PC-3 (cell line): ENCODE measurements around the gene STUM. TPM values are rescaled to one million over a fixed set of nuclear protein-coding genes. Genes with fewer than 3 reads are reported as not detected.

ENCODE experiments used
- ATAC-seq: fragments of 200-7000 bp; cut with Tn5 transposase; 2 replicates; pipeline ENCODE4 v1.9.1; 2020; ENCODE audit warnings: mild to moderate bottlenecking, moderate library complexity
- BruUV-seq: library from RNA; stranded (reverse); fragments of 400-500 nt; replicated peaks from 2 replicates; lab custom pipeline; 2021; lab: Mats Ljungman, UMichigan
- CTCF ChIA-PET: fragments of 300-600 bp; sonication (Branson Sonifier 250); formaldehyde crosslinking; loops from one replicate; lab custom pipeline; 2022; ENCODE audit warnings: antibody characterized with exemption; lab: Charles Lee
- POLR2A ChIA-PET: fragments of 300-600 bp; sonication (Branson Sonifier 250); formaldehyde crosslinking; loops from one replicate; lab custom pipeline; 2022; ENCODE audit warnings: antibody characterized with exemption; ENCODE audit not compliant: unreplicated experiment; lab: Charles Lee
- DNase-seq: peaks from one replicate; pipeline ENCODE4 v3.0.0-alpha.2; 2015
- H2AFZ ChIP-seq: fragments of 300-600 bp; sonication (generic); 2 replicates; pipeline ENCODE4 v1.6.0; 2016; ENCODE audit warnings: antibody characterized with exemption, low read length
- H3F3A ChIP-seq: fragments of 300-600 bp; sonication (generic); one replicate; pipeline ENCODE4 v1.6.0; 2017; ENCODE audit warnings: antibody characterized with exemption, low read length, control low read depth, mild to moderate bottlenecking; ENCODE audit not compliant: unreplicated experiment
- H3K27ac ChIP-seq: fragments of 300-600 bp; sonication (generic); 2 replicates; pipeline ENCODE4 v1.5.1; 2016; ENCODE audit warnings: mild to moderate bottlenecking, low read length
- H3K27me3 ChIP-seq: fragments of 300-600 bp; sonication (generic); 2 replicates; pipeline ENCODE4 v1.6.1; 2016; ENCODE audit warnings: low read length, mixed read lengths
- H3K36me3 ChIP-seq: fragments of 300-600 bp; sonication (generic); 2 replicates; pipeline ENCODE4 v1.6.1; 2016; ENCODE audit warnings: low read depth, mixed run types, low read length, mixed read lengths
- H3K4me1 ChIP-seq: fragments of 300-600 bp; sonication (generic); 2 replicates; pipeline ENCODE4 v1.5.1; 2016; ENCODE audit warnings: low read length; ENCODE audit not compliant: insufficient read depth
- H3K4me2 ChIP-seq: fragments of 300-600 bp; sonication (generic); 2 replicates; pipeline ENCODE4 v1.6.0; 2016; ENCODE audit warnings: low read length
- H3K4me3 ChIP-seq: fragments of 300-600 bp; sonication (generic); 2 replicates; pipeline ENCODE4 v1.5.1; 2016; ENCODE audit warnings: mild to moderate bottlenecking, low read length, mixed read lengths
- H3K79me2 ChIP-seq: fragments of 300-600 bp; sonication (generic); 2 replicates; pipeline ENCODE4 v1.6.1; 2017; ENCODE audit warnings: low read length, mixed read lengths
- H3K9ac ChIP-seq: fragments of 300-600 bp; sonication (generic); 2 replicates; pipeline ENCODE4 v1.6.0; 2016; ENCODE audit warnings: mild to moderate bottlenecking, low read length
- H3K9me2 ChIP-seq: fragments of 300-600 bp; sonication (generic); replicated peaks from 2 replicates; pipeline ENCODE4 v1.6.1; 2016; ENCODE audit warnings: mixed run types, low read length, mixed read lengths
- H3K9me3 ChIP-seq: fragments of 300-600 bp; sonication (generic); 2 replicates; pipeline ENCODE4 v1.6.1; 2016; ENCODE audit warnings: low read length, mixed read lengths
- H4K20me1 ChIP-seq: fragments of 300-600 bp; sonication (generic); 2 replicates; pipeline ENCODE4 v1.6.1; 2016; ENCODE audit warnings: low read length, mixed read lengths
- CTCF ChIP-seq: fragments of 300-600 bp; sonication (generic); conservative IDR thresholded peaks from 2 replicates; pipeline ENCODE4 v1.5.1; 2017; ENCODE audit warnings: antibody characterized with exemption, low read depth, mild to moderate bottlenecking, low read length
- EZH2 ChIP-seq: fragments of 300-600 bp; sonication (generic); IDR thresholded peaks from one replicate; pipeline ENCODE4 v1.6.1; 2017; ENCODE audit warnings: antibody characterized with exemption, mild to moderate bottlenecking, low read length; ENCODE audit not compliant: unreplicated experiment
- EZH2phosphoT487 ChIP-seq: fragments of 300-600 bp; sonication (generic); IDR thresholded peaks from 2 replicates; pipeline ENCODE4 v1.6.1; 2018; ENCODE audit warnings: mild to moderate bottlenecking, antibody characterized with exemption, low read length, borderline replicate concordance
- intact Hi-C: fragments of 100-400 bp; cut with micrococcal nuclease; formaldehyde crosslinking; loops from 2 replicates; pipeline ENCODE4 v1.9.0; 2023
- total RNA-seq: library from RNA; depleted of rRNA; stranded (reverse); fragments of >200 nt; gene quantifications from 2 replicates; pipeline ENCODE4 v1.2.3, GENCODE V29; 2014

STUM gene
- total RNA-seq, 1 experiment from 2014 or later: 0.58 TPM

GRCh38 chr1:226562989-226563388 lies 14.4 kb downstream of the STUM start:
- CTCF ChIA-PET: no interaction called here

GRCh38 chr1:226563666-226564065 lies 15.1 kb downstream of the STUM start:
- TF ChIP-seq EZH2phosphoT487 (no peak), CTCF (no peak), EZH2 (no peak)
- POLR2A ChIA-PET: no interaction called here
- Histone ChIP-seq H3K4me3 (no peak overlapping the region), H3K9me3 (no peaks in the 10 kb centered on the region), H3K9ac (no peak overlapping the region), H2AFZ (no peak overlapping the region), H3K36me3 (no peaks in the 10 kb centered on the region), H3F3A (no peaks in the 10 kb centered on the region), H4K20me1 (no peaks in the 10 kb centered on the region), H3K79me2 (no peaks in the 10 kb centered on the region), H3K9me2 (no peaks in the 10 kb centered on the region), H3K27ac (no peak overlapping the region), H3K27me3 (peaks cover 57% of the 10 kb centered on the region), H3K4me1 (no peaks in the 10 kb centered on the region), H3K4me2 (no peak overlapping the region)
- CTCF ChIA-PET: no interaction called here
- DNase-seq (no peak), ATAC-seq (no peak)
- no TSS peak for BruUV-seq
- intact Hi-C loops: no loop called here

More at GRCh38 chr1:226562989-226563388, 14.4 kb downstream of the STUM start:
- H3K4me2 ChIP-seq: no peak overlapping the region
- no peaks in the 10 kb centered on the region for H3K4me1 ChIP-seq
- DNase-seq (no peak), ATAC-seq (no peak)
- H4K20me1 ChIP-seq: no peaks in the 10 kb centered on the region
- TF ChIP-seq CTCF (no peak), EZH2phosphoT487 (no peak), EZH2 (no peak)
- peaks cover 61% of the 10 kb centered on the region for H3K27me3 ChIP-seq
- POLR2A ChIA-PET: no interaction called here
- no peaks in the 10 kb centered on the region for H3K36me3 ChIP-seq
- BruUV-seq: no TSS peak
- no peak overlapping the region for H3K27ac ChIP-seq
- intact Hi-C loops: no loop called here
- no peaks in the 10 kb centered on the region for H3K9me2 ChIP-seq
- no peaks in the 10 kb centered on the region for H3K9me3 ChIP-seq
- H2AFZ ChIP-seq: no peak overlapping the region
- no peak overlapping the region for H3K9ac ChIP-seq
- H3K79me2 ChIP-seq: no peaks in the 10 kb centered on the region
- no peaks in the 10 kb centered on the region for H3F3A ChIP-seq
- no peak overlapping the region for H3K4me3 ChIP-seq

GRCh38 chr1:226565476-226565875 lies 16.9 kb downstream of the STUM start:
- H4K20me1 ChIP-seq: no peaks in the 10 kb centered on the region
- H3K4me3 ChIP-seq: no peak overlapping the region
- ChIA-PET POLR2A (no interaction called here), CTCF (no interaction called here)
- DNase-seq (no peak), ATAC-seq (no peak)
- no peaks in the 10 kb centered on the region for H3K36me3 ChIP-seq
- intact Hi-C loops: loop anchor here (5.0 kb wide), 1 partner anchor 143 kb away; no protein-coding TSS in a partner anchor
- H3K4me1 ChIP-seq: no peaks in the 10 kb centered on the region
- no TSS peak for BruUV-seq
- no peaks in the 10 kb centered on the region for H3F3A ChIP-seq
- TF ChIP-seq EZH2 (no peak), CTCF (no peak), EZH2phosphoT487 (no peak)
- peaks cover 51% of the 10 kb centered on the region for H3K27me3 ChIP-seq
- H3K4me2 ChIP-seq: no peak overlapping the region
- H2AFZ ChIP-seq: no peak overlapping the region
- no peaks in the 10 kb centered on the region for H3K9me2 ChIP-seq
- H3K79me2 ChIP-seq: no peaks in the 10 kb centered on the region
- H3K9ac ChIP-seq: no peak overlapping the region
- no peaks in the 10 kb centered on the region for H3K9me3 ChIP-seq
- no peak overlapping the region for H3K27ac ChIP-seq
